Prostate gland (tissue), 2 donors: ENCODE data around the gene AKAP8L.

Experiments used
- POLR2A ChIP-seq: fragments of 450-650 bp; IDR thresholded peaks from one replicate; pipeline ENCODE4 v1.6.1; 2016; ENCODE audit warnings: antibody characterized with exemption, mild to moderate bottlenecking
- POLR2AphosphoS5 ChIP-seq: sonication (generic); formaldehyde crosslinking; IDR thresholded peaks from one replicate; pipeline ENCODE4 v1.6.1; 2017; ENCODE audit warnings: antibody characterized with exemption
- TF ChIP-seq, protein P1 (sequence below), 4 experiments: fragments of 200-600 bp in 2 of 4; fragments of 450-650 bp in 2 of 4; sonication (generic) in 2 of 4; IDR thresholded peaks; 1 replicate in 3 of 4; 2 replicates in 1 of 4; pipeline ENCODE4 v1.5.1; 2016 to 2019; ENCODE audit warnings: antibody characterized with exemption in 4 of 4, mild to moderate bottlenecking in 2 of 4, moderate library complexity in 2 of 4

- TF ChIP-seq, protein P1, sequence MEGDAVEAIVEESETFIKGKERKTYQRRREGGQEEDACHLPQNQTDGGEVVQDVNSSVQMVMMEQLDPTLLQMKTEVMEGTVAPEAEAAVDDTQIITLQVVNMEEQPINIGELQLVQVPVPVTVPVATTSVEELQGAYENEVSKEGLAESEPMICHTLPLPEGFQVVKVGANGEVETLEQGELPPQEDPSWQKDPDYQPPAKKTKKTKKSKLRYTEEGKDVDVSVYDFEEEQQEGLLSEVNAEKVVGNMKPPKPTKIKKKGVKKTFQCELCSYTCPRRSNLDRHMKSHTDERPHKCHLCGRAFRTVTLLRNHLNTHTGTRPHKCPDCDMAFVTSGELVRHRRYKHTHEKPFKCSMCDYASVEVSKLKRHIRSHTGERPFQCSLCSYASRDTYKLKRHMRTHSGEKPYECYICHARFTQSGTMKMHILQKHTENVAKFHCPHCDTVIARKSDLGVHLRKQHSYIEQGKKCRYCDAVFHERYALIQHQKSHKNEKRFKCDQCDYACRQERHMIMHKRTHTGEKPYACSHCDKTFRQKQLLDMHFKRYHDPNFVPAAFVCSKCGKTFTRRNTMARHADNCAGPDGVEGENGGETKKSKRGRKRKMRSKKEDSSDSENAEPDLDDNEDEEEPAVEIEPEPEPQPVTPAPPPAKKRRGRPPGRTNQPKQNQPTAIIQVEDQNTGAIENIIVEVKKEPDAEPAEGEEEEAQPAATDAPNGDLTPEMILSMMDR (IDR thresholded peaks at IDR 0.05) = peak in 1 of 4 experiments; percentile 10
- TF ChIP-seq POLR2A = no peak
- no peak for TF ChIP-seq POLR2AphosphoS5
Observed at GRCh38 chr19:15448778-15449619, 30.2 kb upstream of the AKAP8L start.
